GM10847 (cell line): ENCODE data around the gene TIMM23.
A peak's percentile ranks its signal among the peaks of the same experiment; 100 is the strongest.

ENCODE experiments used
- POLR2A ChIP-seq: IDR thresholded peaks from 2 replicates; pipeline ENCODE4 v1.6.1; 2011; ENCODE audit not compliant: insufficient read length; ENCODE audit errors: extremely low read depth

TIMM23 gene

GRCh38 chr10:45972106-45972812 is at the start of gene TIMM23:
TSS of gene TIMM23 (plus strand) at chr10:45972489. CDS start at chr10:45972625, 136 bp downstream.
- TF ChIP-seq POLR2A = peak; percentile 39

GRCh38 chr10:45997557-45997956 is 25.3 kb downstream of the TIMM23 start:
- TF ChIP-seq POLR2A = no peak

- TF ChIP-seq POLR2A = no peak
These were observed 25.9 kb downstream of the TIMM23 start for GRCh38 chr10:45997994-45998763.

- TF ChIP-seq POLR2A = no peak
These were observed 28.2 kb downstream of the TIMM23 start for GRCh38 chr10:46000538-46000937.

- TF ChIP-seq POLR2A = no peak
These were observed 29.0 kb downstream of the TIMM23 start for GRCh38 chr10:46001187-46001756.

GRCh38 chr10:46002916-46003693 is 30.8 kb downstream of the TIMM23 start:
- no peak for TF ChIP-seq POLR2A

- TF ChIP-seq POLR2A = no peak
These were observed 32.7 kb downstream of the TIMM23 start for GRCh38 chr10:46004963-46005362.

- TF ChIP-seq POLR2A = no peak
These were observed 33.1 kb downstream of the TIMM23 start for GRCh38 chr10:46005383-46005782.

- no peak for TF ChIP-seq POLR2A
These were observed 33.9 kb downstream of the TIMM23 start for GRCh38 chr10:46006219-46006618.

- TF ChIP-seq POLR2A = no peak
These were observed 40.5 kb downstream of the TIMM23 start for GRCh38 chr10:46012746-46013145.

GRCh38 chr10:46014206-46014605 is 41.9 kb downstream of the TIMM23 start:
- TF ChIP-seq POLR2A = no peak

- TF ChIP-seq POLR2A = no peak
These were observed 42.6 kb downstream of the TIMM23 start for GRCh38 chr10:46014683-46015405.

- no peak for TF ChIP-seq POLR2A
These were observed 43.9 kb downstream of the TIMM23 start for GRCh38 chr10:46016190-46016589.

GRCh38 chr10:46016811-46017210 is 44.5 kb downstream of the TIMM23 start:
- no peak for TF ChIP-seq POLR2A

- no peak for TF ChIP-seq POLR2A
These were observed 45.4 kb downstream of the TIMM23 start for GRCh38 chr10:46017733-46018132.
